Upper lobe of left lung (tissue), 4 donors: ENCODE measurements around the gene LRRN2.

Experiments used
- CTCF ChIP-seq, 6 experiments: fragments of 450-650 bp in 4 of 6; fragments of 200-600 bp in 2 of 6; sonication (generic) in 2 of 6; IDR thresholded peaks; one replicate each; pipeline ENCODE4 v1.5.1; 2016 to 2019; ENCODE audit warnings: antibody characterized with exemption in 6 of 6
- POLR2A ChIP-seq, 4 donors: fragments of 450-650 bp; IDR thresholded peaks; one replicate each; pipeline ENCODE4 v1.5.1; 2016 to 2017; ENCODE audit warnings: antibody characterized with exemption in 4 of 4, mild to moderate bottlenecking in 2 of 4

- TF ChIP-seq CTCF (IDR thresholded peaks at IDR 0.05) (no peak), POLR2A (IDR thresholded peaks at IDR 0.05) (no peak)
These were observed 35.6 kb downstream of the LRRN2 start for GRCh38 chr1:204649721-204650521.
